GM23338 (cell line): ENCODE data around the gene MED13. TPM values are rescaled to one million over a fixed set of nuclear protein-coding genes. Genes with fewer than 3 reads are reported as not detected.

Source experiments
- ATAC-seq: fragments of 200-7000 bp; cut with Tn5 transposase; 3 replicates; pipeline ENCODE4 v1.9.1; 2020
- DNase-seq: peaks from one replicate; pipeline ENCODE4 v3.0.0-alpha.2; 2015; ENCODE audit warnings: low spot score
- H2AFZ ChIP-seq: fragments of 200-600 bp; sonication (generic); 2 replicates; pipeline ENCODE4 v1.8.0; 2016; ENCODE audit warnings: antibody characterized with exemption, mild to moderate bottlenecking, moderate library complexity
- H3F3A ChIP-seq: fragments of 200-600 bp; sonication (generic); replicated peaks from 2 replicates; pipeline ENCODE4 v1.8.0; 2017; ENCODE audit warnings: antibody characterized with exemption, mixed run types, low read depth
- H3K27ac ChIP-seq: fragments of 200-600 bp; sonication (generic); 2 replicates; pipeline ENCODE4 v1.6.1; 2016; ENCODE audit warnings: low read depth
- H3K27me3 ChIP-seq: fragments of 200-600 bp; sonication (generic); 2 replicates; pipeline ENCODE4 v1.8.0; 2016; ENCODE audit warnings: mild to moderate bottlenecking, mixed run types, moderate library complexity; ENCODE audit not compliant: insufficient read depth
- H3K36me3 ChIP-seq: fragments of 200-600 bp; sonication (generic); 2 replicates; pipeline ENCODE4 v1.8.0; 2016; ENCODE audit warnings: mild to moderate bottlenecking; ENCODE audit not compliant: insufficient read depth
- H3K4me1 ChIP-seq: fragments of 200-600 bp; sonication (generic); 2 replicates; pipeline ENCODE4 v1.8.0; 2016; ENCODE audit warnings: mild to moderate bottlenecking, moderate library complexity; ENCODE audit not compliant: insufficient read depth
- H3K4me2 ChIP-seq: fragments of 200-600 bp; sonication (generic); 2 replicates; pipeline ENCODE4 v1.7.1; 2017; ENCODE audit warnings: mixed run types
- H3K4me3 ChIP-seq: fragments of 200-600 bp; sonication (generic); 2 replicates; pipeline ENCODE4 v1.6.1; 2016; ENCODE audit warnings: mixed run types
- H3K79me2 ChIP-seq: fragments of 200-600 bp; sonication (generic); replicated peaks from 2 replicates; pipeline ENCODE4 v1.8.0; 2017; ENCODE audit warnings: mild to moderate bottlenecking; ENCODE audit not compliant: insufficient read depth
- H3K9me2 ChIP-seq: fragments of 200-600 bp; sonication (generic); 2 replicates; pipeline ENCODE4 v1.8.0; 2017; ENCODE audit not compliant: insufficient read depth
- H4K20me1 ChIP-seq: fragments of 200-600 bp; sonication (generic); replicated peaks from 2 replicates; pipeline ENCODE4 v1.8.0; 2017; ENCODE audit warnings: mild to moderate bottlenecking; ENCODE audit not compliant: insufficient read depth
- H3K27ac Mint-ChIP-seq: 2 replicates; pipeline ENCODE4 v1.8.0; 2020; ENCODE audit warnings: inconsistent platforms, mild to moderate bottlenecking, moderate library complexity, mixed read lengths
- H3K27me3 Mint-ChIP-seq: 3 replicates; pipeline ENCODE4 v1.8.0; 2022; ENCODE audit warnings: low read depth, mild to moderate bottlenecking, moderate library complexity, mixed read lengths, inconsistent platforms; ENCODE audit not compliant: insufficient read depth, poor library complexity
- H3K36me3 Mint-ChIP-seq: 3 replicates; pipeline ENCODE4 v1.8.0; 2021; ENCODE audit warnings: low read depth, mild to moderate bottlenecking, inconsistent platforms, moderate library complexity, mixed read lengths
- H3K4me1 Mint-ChIP-seq: 3 replicates; pipeline ENCODE4 v1.8.0; 2020; ENCODE audit warnings: mild to moderate bottlenecking, inconsistent platforms, mixed read lengths
- H3K4me3 Mint-ChIP-seq: 3 replicates; pipeline ENCODE4 v1.8.0; 2021; ENCODE audit warnings: moderate library complexity, mild to moderate bottlenecking, inconsistent platforms, mixed read lengths
- H3K9me3 Mint-ChIP-seq: 3 replicates; pipeline ENCODE4 v1.8.0; 2020; ENCODE audit warnings: moderate library complexity, mild to moderate bottlenecking, inconsistent platforms, mixed read lengths
- CREB1 ChIP-seq: fragments of 250-450 bp; sonication (Bioruptor Pico); IDR thresholded peaks from 2 replicates; pipeline ENCODE4 v1.5.0; 2020; ENCODE audit warnings: low read depth, mild to moderate bottlenecking, moderate library complexity
- CTCF ChIP-seq, 2 experiments: fragments of 200-600 bp in 1 of 2; sonication (generic) in 1 of 2; conservative IDR thresholded peaks; 2 replicates each; pipeline versions ENCODE4 v1.5.1 to v1.6.1; 2016 to 2017; ENCODE audit warnings: antibody characterized with exemption in 2 of 2, low read depth in 2 of 2, mild to moderate bottlenecking in 2 of 2, moderate library complexity in 1 of 2
- ETS1 ChIP-seq: IDR thresholded peaks from 2 replicates; pipeline ENCODE4 v1.6.1; 2016; ENCODE audit warnings: antibody characterized with exemption
- EZH2 ChIP-seq: fragments of 200-600 bp; sonication (generic); IDR thresholded peaks from one replicate; pipeline ENCODE4 v1.8.0; 2017; ENCODE audit warnings: antibody characterized with exemption, mild to moderate bottlenecking, low read depth; ENCODE audit not compliant: unreplicated experiment
- EZH2phosphoT487 ChIP-seq: fragments of 200-600 bp; sonication (generic); IDR thresholded peaks from one replicate; pipeline ENCODE4 v1.8.1; 2018; ENCODE audit warnings: antibody characterized with exemption; ENCODE audit not compliant: unreplicated experiment
- JUNB ChIP-seq: IDR thresholded peaks from one replicate; pipeline ENCODE4 v1.6.1; 2016; ENCODE audit warnings: antibody characterized with exemption; ENCODE audit not compliant: unreplicated experiment
- NANOG ChIP-seq: IDR thresholded peaks from 2 replicates; pipeline ENCODE4 v1.6.1; 2016; ENCODE audit warnings: antibody characterized with exemption, borderline replicate concordance
- POLR2AphosphoS5 ChIP-seq: IDR thresholded peaks from 2 replicates; pipeline ENCODE4 v1.6.1; 2016; ENCODE audit warnings: antibody characterized with exemption, low read depth
- REST ChIP-seq: IDR thresholded peaks from one replicate; pipeline ENCODE4 v1.6.1; 2018; ENCODE audit warnings: antibody characterized with exemption; ENCODE audit not compliant: unreplicated experiment
- STAT1 ChIP-seq: IDR thresholded peaks from one replicate; pipeline ENCODE4 v1.6.1; 2016; ENCODE audit warnings: antibody characterized with exemption; ENCODE audit not compliant: unreplicated experiment
- ZNF114 ChIP-seq: fragments of 250-450 bp; sonication (Bioruptor Pico); IDR thresholded peaks from 2 replicates; pipeline ENCODE4 v1.5.0; 2020; ENCODE audit warnings: mild to moderate bottlenecking, moderate library complexity
- ZNF331 ChIP-seq: fragments of 250-450 bp; sonication (Bioruptor Pico); IDR thresholded peaks from 2 replicates; pipeline ENCODE4 v1.5.0; 2020; ENCODE audit warnings: low read depth, mild to moderate bottlenecking, moderate library complexity
- ZNF462 ChIP-seq: fragments of 250-450 bp; sonication (Bioruptor Pico); IDR thresholded peaks from 2 replicates; pipeline ENCODE4 v1.5.0; 2020; ENCODE audit warnings: mild to moderate bottlenecking, moderate library complexity
- polyA plus RNA-seq: library from polyadenylated mRNA; unstranded; fragments of >200 nt; fragmentation: Nextera tagmentation; extraction: Ambion mirVana; gene quantifications from 2 replicates; pipeline ENCODE4 v1.2.1, GENCODE V29; 2016
- total RNA-seq: library from RNA; depleted of rRNA; stranded (reverse); fragments of >200 nt; shearing (Covaris generic); gene quantifications from 2 replicates; pipeline ENCODE4 v1.2.3, GENCODE V29; 2014

The MED13 gene
- total and polyA plus RNA-seq, 2 experiments from 2014 or later = 13.0 to 45.8 TPM

GRCh38 chr17:61974115-61974514 lies 91.0 kb downstream of the MED13 start:
- H3F3A ChIP-seq = no peaks in the 10 kb centered on the region
- DNase-seq (no peak), ATAC-seq (no peak)
- H2AFZ ChIP-seq = no peak overlapping the region
- H3K4me3 ChIP-seq = no peak overlapping the region
- TF ChIP-seq EZH2 = no peak
- no peak for TF ChIP-seq ZNF331 (CRISPR knock-in tag)
- no peak for TF ChIP-seq CTCF (conservative IDR thresholded peaks at IDR 0.05; ENCODE audit: low read depth in 2 of 2)
- no peak for TF ChIP-seq JUNB
- TF ChIP-seq POLR2AphosphoS5 = no peak
- TF ChIP-seq STAT1 = no peak
- TF ChIP-seq EZH2phosphoT487 = no peak
- TF ChIP-seq CREB1 (CRISPR knock-in tag) = no peak
- no peak for TF ChIP-seq ETS1
- TF ChIP-seq NANOG = no peak
- no peak for TF ChIP-seq ZNF114
- no peak for TF ChIP-seq ZNF462 (CRISPR knock-in tag)
- no peak for TF ChIP-seq REST
- H3K4me3 Mint-ChIP-seq = no peak overlapping the region
- peaks cover 3% of the 10 kb centered on the region for H3K27me3 Mint-ChIP-seq
- no peaks in the 10 kb centered on the region for H3K27me3 ChIP-seq
- H3K9me3 Mint-ChIP-seq = no peaks in the 10 kb centered on the region
- H3K4me1 Mint-ChIP-seq = peaks cover 6% of the 10 kb centered on the region; the same call in 2 of the 3 replicates
- H3K79me2 ChIP-seq = peaks cover 43% of the 10 kb centered on the region
- no peak overlapping the region for H3K4me2 ChIP-seq
- no peak overlapping the region for H3K27ac ChIP-seq
- H4K20me1 ChIP-seq = no peaks in the 10 kb centered on the region; the same call in 1 of the 2 replicates
- H3K4me1 ChIP-seq = peaks cover 13% of the 10 kb centered on the region
- H3K36me3 Mint-ChIP-seq = peaks cover 64% of the 10 kb centered on the region
- H3K27ac Mint-ChIP-seq = no peak overlapping the region
- H3K9me2 ChIP-seq = no peaks in the 10 kb centered on the region
- H3K36me3 ChIP-seq = peaks cover 6% of the 10 kb centered on the region; the same call in 1 of the 2 replicates
